Fibroblast of pulmonary artery (primary cell): Measurements from ENCODE around the gene NOL9.

Experiments
- DNase-seq: peaks from one replicate; pipeline ENCODE4 v3.0.0-alpha.2; 2010; ENCODE audit warnings: low read depth
- H3K4me3 ChIP-seq: replicated peaks from 2 replicates; pipeline ENCODE4 v1.5.1; 2011; ENCODE audit warnings: low read depth, mild to moderate bottlenecking, control low read depth, low read length, moderate library complexity
- TF ChIP-seq, protein P1 (sequence below): IDR thresholded peaks from 2 replicates; pipeline ENCODE4 v1.5.1; 2011; ENCODE audit warnings: mild to moderate bottlenecking, control low read depth, low read length, inconsistent platforms; ENCODE audit errors: missing control alignments

Gene NOL9

DNA sequence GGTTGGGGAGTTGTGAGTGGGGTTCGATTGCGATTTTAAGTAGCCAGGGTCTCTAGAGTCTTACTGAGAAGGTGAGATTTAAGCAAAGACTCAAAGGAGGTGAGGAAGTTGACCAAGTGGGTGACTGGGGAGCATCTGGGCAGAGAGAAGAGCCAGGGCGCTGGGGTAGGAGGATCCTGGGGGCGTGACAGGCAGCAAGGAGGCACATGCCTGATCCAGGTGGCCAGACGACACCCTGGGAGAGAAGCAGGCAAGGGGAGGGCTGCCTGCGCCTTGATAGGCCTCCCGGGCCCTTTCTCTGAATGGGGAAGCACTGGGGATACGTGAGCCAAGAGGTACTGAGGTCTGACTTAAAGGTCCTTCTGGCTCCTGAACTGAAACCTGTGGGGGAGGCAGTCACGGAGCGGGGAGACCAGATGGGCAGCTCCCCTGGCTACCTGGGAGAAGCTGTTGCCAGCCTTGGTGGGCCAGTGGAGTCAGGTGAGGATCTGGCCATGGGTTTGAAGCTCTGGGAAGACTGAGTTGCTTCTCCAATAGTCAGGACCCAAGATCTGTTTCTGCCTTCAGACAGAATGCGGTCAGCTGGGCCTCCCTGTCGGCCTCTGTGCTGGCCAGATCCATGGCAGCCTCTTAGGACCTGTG, 30.9 kb upstream of the NOL9 start:
- H3K4me3 ChIP-seq, result no peak overlapping the region
- DNase-seq, result no peak
- TF ChIP-seq, protein P1, sequence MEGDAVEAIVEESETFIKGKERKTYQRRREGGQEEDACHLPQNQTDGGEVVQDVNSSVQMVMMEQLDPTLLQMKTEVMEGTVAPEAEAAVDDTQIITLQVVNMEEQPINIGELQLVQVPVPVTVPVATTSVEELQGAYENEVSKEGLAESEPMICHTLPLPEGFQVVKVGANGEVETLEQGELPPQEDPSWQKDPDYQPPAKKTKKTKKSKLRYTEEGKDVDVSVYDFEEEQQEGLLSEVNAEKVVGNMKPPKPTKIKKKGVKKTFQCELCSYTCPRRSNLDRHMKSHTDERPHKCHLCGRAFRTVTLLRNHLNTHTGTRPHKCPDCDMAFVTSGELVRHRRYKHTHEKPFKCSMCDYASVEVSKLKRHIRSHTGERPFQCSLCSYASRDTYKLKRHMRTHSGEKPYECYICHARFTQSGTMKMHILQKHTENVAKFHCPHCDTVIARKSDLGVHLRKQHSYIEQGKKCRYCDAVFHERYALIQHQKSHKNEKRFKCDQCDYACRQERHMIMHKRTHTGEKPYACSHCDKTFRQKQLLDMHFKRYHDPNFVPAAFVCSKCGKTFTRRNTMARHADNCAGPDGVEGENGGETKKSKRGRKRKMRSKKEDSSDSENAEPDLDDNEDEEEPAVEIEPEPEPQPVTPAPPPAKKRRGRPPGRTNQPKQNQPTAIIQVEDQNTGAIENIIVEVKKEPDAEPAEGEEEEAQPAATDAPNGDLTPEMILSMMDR, result no peak

DNA sequence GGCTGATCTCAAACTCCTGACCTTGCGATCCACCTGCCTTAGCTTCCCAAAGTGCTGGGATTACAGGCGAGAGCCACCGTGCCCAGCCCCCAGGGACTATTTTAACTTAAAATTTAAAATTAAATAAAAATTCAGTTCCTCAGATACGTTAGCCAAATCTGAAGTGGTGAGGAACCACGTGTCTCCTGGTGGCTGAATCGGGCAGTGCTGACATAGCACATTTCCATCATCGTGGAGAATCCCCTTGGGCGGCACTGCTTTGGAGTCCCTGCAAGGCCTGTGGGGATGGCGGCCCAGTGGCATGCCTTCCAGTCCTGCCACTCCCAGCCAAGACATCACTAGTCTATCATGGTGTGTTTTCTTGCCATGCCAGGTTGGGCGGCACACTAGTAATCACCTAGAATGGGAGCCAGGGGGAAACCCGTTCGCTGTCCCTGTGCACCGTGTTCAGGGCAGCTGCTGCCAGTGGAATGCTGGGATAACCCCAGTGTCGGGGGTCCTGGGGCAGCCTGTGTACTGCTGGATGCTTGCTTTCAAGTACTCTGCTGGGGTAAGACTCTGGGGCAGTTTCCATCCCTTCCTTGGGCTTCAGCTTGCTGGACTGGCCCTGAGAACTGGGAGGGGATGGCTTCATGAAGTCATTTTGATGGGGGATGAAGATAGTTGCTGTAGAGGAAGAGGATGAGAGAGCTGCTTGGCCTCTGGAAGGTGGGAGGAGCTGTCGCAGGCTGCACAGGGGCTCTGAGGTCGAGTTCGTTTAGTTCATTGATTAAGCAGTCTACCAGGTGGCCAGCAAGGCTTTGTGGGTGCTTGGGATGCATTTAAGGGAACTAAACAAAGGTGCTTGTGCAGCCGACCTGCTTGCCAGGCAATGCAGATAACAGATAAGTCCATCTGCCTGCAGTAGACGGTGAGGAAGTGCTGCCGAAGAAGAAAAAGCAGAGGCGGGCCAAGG, 30.1 kb upstream of the NOL9 start:
- TF ChIP-seq, protein P1, result no peak
- no peak for DNase-seq
- H3K4me3 ChIP-seq, result no peak overlapping the region

DNA sequence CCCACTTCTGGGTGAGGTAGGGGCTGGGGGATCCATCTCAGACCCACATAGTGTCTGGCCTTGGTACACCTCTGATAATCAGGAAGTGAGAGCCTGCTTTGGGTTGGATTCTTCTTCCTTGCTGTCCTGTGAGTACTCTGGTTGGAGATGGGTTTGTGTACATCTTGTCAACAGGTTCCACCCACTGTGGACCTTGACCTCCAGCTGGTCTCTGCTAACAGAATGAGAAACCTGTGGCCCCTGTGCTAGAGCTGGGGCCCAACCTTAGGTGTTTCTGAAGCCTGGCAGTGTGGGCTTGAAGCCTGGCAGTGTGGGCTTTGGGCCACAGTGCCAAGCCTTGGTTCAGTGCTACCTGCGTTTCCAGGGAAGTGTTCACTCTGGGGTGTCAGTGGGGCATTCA, 28.1 kb upstream of the NOL9 start:
- no peak overlapping the region for H3K4me3 ChIP-seq
- DNase-seq, result no peak
- TF ChIP-seq, protein P1, result no peak

DNA sequence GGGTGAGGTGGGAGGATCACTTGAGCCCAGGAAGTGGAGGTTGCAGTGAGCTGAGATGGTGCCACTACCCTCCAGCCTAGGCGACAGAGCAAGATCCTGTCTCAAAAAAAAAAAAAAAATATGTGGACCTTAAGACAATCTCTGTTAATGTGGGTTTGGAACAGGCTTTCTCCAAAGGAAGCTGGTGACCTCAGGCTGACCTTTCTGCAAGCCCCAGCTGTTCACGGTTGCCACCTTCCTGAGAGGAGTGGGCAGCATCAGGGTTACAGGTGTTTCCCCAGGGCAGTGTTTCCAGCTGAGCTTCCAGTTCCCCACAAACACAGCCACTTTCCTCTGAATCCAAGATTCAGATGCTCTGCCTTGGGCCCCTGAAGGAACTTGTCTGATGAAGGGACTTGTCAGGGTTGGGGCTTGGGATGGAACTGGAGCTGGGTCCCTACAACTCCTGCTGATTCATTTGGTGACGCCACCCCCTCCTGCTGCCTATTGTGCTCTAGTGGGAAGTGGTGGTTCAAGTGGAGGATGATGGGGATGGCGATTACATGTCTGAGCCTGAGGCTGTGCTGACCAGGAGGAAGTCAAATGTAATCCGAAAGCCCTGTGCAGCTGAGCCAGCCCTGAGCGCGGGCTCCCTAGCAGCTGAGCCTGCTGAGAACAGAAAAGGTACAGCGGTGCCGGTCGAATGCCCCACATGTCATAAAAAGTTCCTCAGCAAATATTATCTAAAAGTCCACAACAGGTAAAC, 27.4 kb upstream of the NOL9 start:
- TF ChIP-seq, protein P1, result no peak
- no peak for DNase-seq
- no peak overlapping the region for H3K4me3 ChIP-seq

DNA sequence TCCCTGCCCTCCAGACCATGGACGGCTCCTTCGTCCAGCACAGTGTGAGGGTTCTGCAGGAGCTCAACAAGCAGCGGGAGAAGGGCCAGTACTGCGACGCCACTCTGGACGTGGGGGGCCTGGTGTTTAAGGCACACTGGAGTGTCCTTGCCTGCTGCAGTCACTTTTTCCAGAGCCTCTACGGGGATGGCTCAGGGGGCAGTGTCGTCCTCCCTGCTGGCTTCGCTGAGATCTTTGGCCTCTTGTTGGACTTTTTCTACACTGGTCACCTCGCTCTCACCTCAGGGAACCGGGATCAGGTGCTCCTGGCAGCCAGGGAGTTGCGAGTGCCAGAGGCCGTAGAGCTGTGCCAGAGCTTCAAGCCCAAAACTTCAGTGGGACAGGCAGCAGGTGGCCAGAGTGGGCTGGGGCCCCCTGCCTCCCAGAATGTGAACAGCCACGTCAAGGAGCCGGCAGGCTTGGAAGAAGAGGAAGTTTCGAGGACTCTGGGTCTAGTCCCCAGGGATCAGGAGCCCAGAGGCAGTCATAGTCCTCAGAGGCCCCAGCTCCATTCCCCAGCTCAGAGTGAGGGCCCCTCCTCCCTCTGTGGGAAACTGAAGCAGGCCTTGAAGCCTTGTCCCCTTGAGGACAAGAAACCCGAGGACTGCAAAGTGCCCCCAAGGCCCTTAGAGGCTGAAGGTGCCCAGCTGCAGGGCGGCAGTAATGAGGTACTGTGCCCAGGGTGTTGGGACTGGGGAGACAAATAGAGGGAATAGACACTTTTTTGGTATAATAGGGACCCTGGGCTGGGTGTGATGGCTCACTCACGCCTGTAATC, 26.5 kb upstream of the NOL9 start:
- peak overlapping the region; percentile 81 for H3K4me3 ChIP-seq

More for the DNA sequence above, 26.5 kb upstream of the NOL9 start:
- no peak for DNase-seq
- TF ChIP-seq, protein P1, result no peak
